Testis (tissue), 2 donors: ENCODE measurements around the gene CTNNA2.

Experiments used
- POLR2A ChIP-seq: fragments of 450-650 bp; IDR thresholded peaks from one replicate; pipeline ENCODE4 v1.6.1; 2017; ENCODE audit warnings: antibody characterized with exemption, mild to moderate bottlenecking, moderate library complexity
- TF ChIP-seq, protein P1 (sequence below), 3 experiments: fragments of 450-650 bp in 2 of 3; fragments of 200-600 bp in 1 of 3; sonication (generic) in 1 of 3; IDR thresholded peaks; one replicate each; pipeline ENCODE4 v1.5.1; 2016 to 2019; ENCODE audit warnings: antibody characterized with exemption in 3 of 3, mild to moderate bottlenecking in 2 of 3, moderate library complexity in 1 of 3

DNA sequence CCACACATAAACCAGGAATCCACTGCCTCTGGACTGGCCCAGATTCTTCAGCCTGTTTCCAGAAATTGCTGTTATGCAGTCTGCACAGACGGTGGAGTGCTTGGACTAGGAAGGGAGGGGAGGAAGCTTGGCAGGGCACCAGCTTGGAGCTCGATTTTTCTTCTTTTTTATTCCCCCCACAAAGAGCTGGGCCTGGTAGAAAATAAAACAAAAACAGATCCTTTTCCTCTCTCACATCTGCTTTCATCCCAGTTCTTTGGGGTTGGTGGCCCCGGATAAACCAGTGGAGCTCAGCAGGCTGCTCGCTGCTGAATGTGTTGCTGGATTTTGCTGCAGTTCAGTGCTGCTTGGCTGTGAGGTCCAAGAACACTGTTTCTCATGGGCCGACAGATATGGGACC lies 775.7 kb downstream of the CTNNA2 start:
- TF ChIP-seq, protein P1, sequence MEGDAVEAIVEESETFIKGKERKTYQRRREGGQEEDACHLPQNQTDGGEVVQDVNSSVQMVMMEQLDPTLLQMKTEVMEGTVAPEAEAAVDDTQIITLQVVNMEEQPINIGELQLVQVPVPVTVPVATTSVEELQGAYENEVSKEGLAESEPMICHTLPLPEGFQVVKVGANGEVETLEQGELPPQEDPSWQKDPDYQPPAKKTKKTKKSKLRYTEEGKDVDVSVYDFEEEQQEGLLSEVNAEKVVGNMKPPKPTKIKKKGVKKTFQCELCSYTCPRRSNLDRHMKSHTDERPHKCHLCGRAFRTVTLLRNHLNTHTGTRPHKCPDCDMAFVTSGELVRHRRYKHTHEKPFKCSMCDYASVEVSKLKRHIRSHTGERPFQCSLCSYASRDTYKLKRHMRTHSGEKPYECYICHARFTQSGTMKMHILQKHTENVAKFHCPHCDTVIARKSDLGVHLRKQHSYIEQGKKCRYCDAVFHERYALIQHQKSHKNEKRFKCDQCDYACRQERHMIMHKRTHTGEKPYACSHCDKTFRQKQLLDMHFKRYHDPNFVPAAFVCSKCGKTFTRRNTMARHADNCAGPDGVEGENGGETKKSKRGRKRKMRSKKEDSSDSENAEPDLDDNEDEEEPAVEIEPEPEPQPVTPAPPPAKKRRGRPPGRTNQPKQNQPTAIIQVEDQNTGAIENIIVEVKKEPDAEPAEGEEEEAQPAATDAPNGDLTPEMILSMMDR (IDR thresholded peaks at IDR 0.05): no peak
- TF ChIP-seq POLR2A: no peak
